K562 (cell line): ENCODE measurements around the gene PPP1R14C. TPM values are rescaled to one million over a fixed set of nuclear protein-coding genes. Genes with fewer than 3 reads are reported as not detected.
A peak's percentile ranks its signal among the peaks of the same experiment; 100 is the strongest.

Experiments used
- FOXP4 ChIP-seq: sonication (generic); formaldehyde crosslinking; IDR thresholded peaks from 2 replicates; pipeline ENCODE4 v1.8.0; 2022; ENCODE audit warnings: mild to moderate bottlenecking, missing genetic modification reagents, borderline replicate concordance
- KAT2B ChIP-seq: IDR thresholded peaks from one replicate; pipeline ENCODE4 v1.6.1; 2012; ENCODE audit warnings: low read depth, mild to moderate bottlenecking, control low read depth, inconsistent platforms, low read length, moderate library complexity
- MYNN ChIP-seq, 2 experiments: sonication (generic); formaldehyde crosslinking in 1 of 2; IDR thresholded peaks; 2 replicates each; pipeline versions ENCODE4 v1.5.0 to v1.6.1; 2016 to 2020; ENCODE audit warnings: antibody characterized with exemption in 1 of 2, missing genetic modification reagents in 1 of 2
- NKRF ChIP-seq: fragments of 450-650 bp; IDR thresholded peaks from 2 replicates; pipeline ENCODE4 v1.6.1; 2016; ENCODE audit warnings: borderline replicate concordance
- NUFIP1 ChIP-seq: fragments of 450-650 bp; IDR thresholded peaks from 2 replicates; pipeline ENCODE4 v1.6.1; 2018; ENCODE audit not compliant: partially characterized antibody
- RERE ChIP-seq: sonication (generic); formaldehyde crosslinking; IDR thresholded peaks from 2 replicates; pipeline ENCODE4 v1.8.0; 2023; ENCODE audit warnings: missing genetic modification reagents, mild to moderate bottlenecking, borderline replicate concordance
- SAFB2 ChIP-seq: fragments of 200-400 bp; formaldehyde crosslinking; IDR thresholded peaks from 2 replicates; pipeline ENCODE4 v1.6.1; 2018; ENCODE audit warnings: borderline replicate concordance, low read length, low read depth, moderate library complexity; ENCODE audit not compliant: severe bottlenecking
- SMARCC2 ChIP-seq: fragments of 450-650 bp; IDR thresholded peaks from 2 replicates; pipeline ENCODE4 v1.6.1; 2017; ENCODE audit warnings: antibody characterized with exemption, moderate library complexity, mild to moderate bottlenecking, low read depth
- SRSF7 ChIP-seq: fragments of 200-400 bp; formaldehyde crosslinking; optimal IDR thresholded peaks from 2 replicates; pipeline ENCODE3; 2017; ENCODE audit warnings: mild to moderate bottlenecking, low read depth, low read length
- TGIF2 ChIP-seq: sonication (generic); formaldehyde crosslinking; IDR thresholded peaks from 2 replicates; pipeline ENCODE4 v1.8.1; 2022; ENCODE audit warnings: mild to moderate bottlenecking, missing genetic modification reagents, moderate library complexity
- XRCC3 ChIP-seq: fragments of 450-650 bp; IDR thresholded peaks from 2 replicates; pipeline ENCODE4 v1.6.1; 2017; ENCODE audit warnings: mild to moderate bottlenecking, moderate library complexity
- ZFP1 ChIP-seq: fragments of 450-650 bp; formaldehyde crosslinking; IDR thresholded peaks from 2 replicates; pipeline ENCODE4 v1.4.0; 2020; ENCODE audit warnings: mild to moderate bottlenecking, mixed read lengths
- ZNF124 ChIP-seq: sonication (generic); formaldehyde crosslinking; IDR thresholded peaks from 2 replicates; pipeline ENCODE4 v1.8.1; 2022; ENCODE audit warnings: missing genetic modification reagents
- ZNF263 ChIP-seq: sonication (generic); formaldehyde crosslinking; IDR thresholded peaks from 2 replicates; pipeline ENCODE4 v1.8.0; 2022; ENCODE audit warnings: mild to moderate bottlenecking, missing genetic modification reagents, borderline replicate concordance
- ZNF507 ChIP-seq: conservative IDR thresholded peaks from 2 replicates; pipeline ENCODE4 v1.6.1; 2017; ENCODE audit warnings: missing genetic modification characterization, missing compliant biosample characterization
- ZNF589 ChIP-seq: fragments of 200-800 bp; sonication (Bioruptor generic); IDR thresholded peaks from 2 replicates; pipeline ENCODE4 v1.6.1; 2016; ENCODE audit warnings: low read depth, missing genetic modification characterization, missing compliant biosample characterization
- polyA plus RNA-seq, 8 experiments: library from polyadenylated mRNA; depleted of rRNA in 4 of 8; stranded (reverse) in 5 of 8; unstranded in 3 of 8; fragments of >200 nt; fragmentation: Nextera tagmentation in 2 of 8; fragmentation: Illumina TruSeq in 1 of 8; extraction: Ambion mirVana in 2 of 8; extraction: Trizol in 1 of 8; gene quantifications; 2 replicates each; pipeline versions ENCODE4 v1.2.1 to v1.2.3, GENCODE V29; 2011 to 2014; ENCODE audit warnings: inconsistent platforms in 1 of 8, missing spikeins in 1 of 8
- total RNA-seq, 7 experiments: library from RNA; depleted of rRNA in 6 of 7; stranded (reverse); fragments of >200 nt in 6 of 7; fragmentation: Illumina TruSeq in 2 of 7; extraction: Trizol in 2 of 7; gene quantifications; 2 replicates each; pipeline versions ENCODE4 v1.2.1 to v1.2.3, GENCODE V29; 2011 to 2021; ENCODE audit warnings: low replicate concordance in 1 of 7

The PPP1R14C gene
- total and polyA plus RNA-seq, 9 of the 15 experiments (the other 6 are each of a cell fraction or from before 2014, with no cell fraction given), result 4.5 to 16.6 (median 11.9) TPM

- TF ChIP-seq RERE (CRISPR knock-in tag) (no peak), TGIF2 (CRISPR knock-in tag) (no peak), ZNF507 (tag) (no peak), NUFIP1 (no peak), ZNF263 (CRISPR knock-in tag) (no peak), KAT2B (no peak), XRCC3 (no peak), FOXP4 (CRISPR knock-in tag) (no peak), NKRF (no peak), SAFB2 (no peak), ZNF589 (CRISPR knock-in tag) (0 out of 2 replicates have a peak, but pooled peaks have one; percentile 67), SRSF7 (no peak), ZFP1 (CRISPR knock-in tag) (no peak), SMARCC2 (no peak), ZNF124 (no peak), MYNN (IDR thresholded peaks at IDR 0.05) (no peak), MYNN (CRISPR knock-in tag; IDR thresholded peaks at IDR 0.05) (no peak)
Measured at GRCh38 chr6:150297327-150298029, 154.6 kb downstream of the PPP1R14C start (continued).
